Tongue (tissue), 2 donors: ENCODE measurements around the gene PMEPA1. TPM values are rescaled to one million over a fixed set of nuclear protein-coding genes. Genes with fewer than 3 reads are reported as not detected.

Experiments
- DNase-seq: peaks from one replicate; pipeline ENCODE4 v3.0.0-alpha.2; 2015
- total RNA-seq: library from RNA; depleted of rRNA; stranded (reverse); fragments of >200 nt; gene quantifications from one replicate; pipeline ENCODE4 v1.2.3, GENCODE V29; 2014

The PMEPA1 gene
- total RNA-seq, 1 donor from 2014 or later = 12.1 TPM

DNA sequence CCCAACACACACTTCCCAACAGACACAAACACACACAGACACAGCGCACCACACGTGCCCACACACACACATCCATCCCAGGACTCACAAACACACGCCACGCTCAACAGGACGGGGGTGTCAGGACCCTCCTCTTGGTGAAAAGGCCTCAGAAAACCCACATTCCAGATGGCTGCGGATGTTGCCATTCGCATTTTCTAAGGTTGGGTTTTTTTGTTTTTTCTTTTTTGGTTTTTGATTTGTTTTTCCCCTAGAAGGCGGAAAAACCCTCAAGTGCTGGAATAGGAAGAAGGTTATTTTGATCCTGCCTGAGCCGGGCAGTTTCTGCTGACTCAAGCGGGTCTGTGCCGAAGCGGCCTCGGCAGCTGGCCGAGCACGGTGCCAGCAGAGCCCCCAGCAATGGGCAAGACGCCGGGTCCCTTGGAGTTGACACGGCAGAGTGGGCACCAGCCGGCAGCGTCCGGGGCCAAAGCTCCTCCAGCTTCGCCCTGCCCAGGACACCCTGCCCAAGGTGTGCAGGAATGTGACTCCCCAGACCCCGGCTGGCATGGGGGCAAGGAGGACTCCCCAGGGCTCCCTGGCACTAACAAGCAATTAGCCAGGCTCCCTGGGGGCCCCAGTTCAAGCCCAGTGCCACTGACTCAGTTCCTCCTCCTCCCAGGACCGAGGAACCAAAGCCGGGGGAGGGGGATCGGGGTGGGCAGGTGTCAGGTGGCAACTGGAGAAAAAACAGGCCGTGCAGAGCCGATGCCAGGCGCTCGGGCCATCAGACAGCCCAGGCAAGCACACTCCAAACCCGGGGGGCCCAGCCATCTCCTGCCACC is 48.7 kb downstream of the PMEPA1 start:
- peak; percentile 69 for DNase-seq

DNA sequence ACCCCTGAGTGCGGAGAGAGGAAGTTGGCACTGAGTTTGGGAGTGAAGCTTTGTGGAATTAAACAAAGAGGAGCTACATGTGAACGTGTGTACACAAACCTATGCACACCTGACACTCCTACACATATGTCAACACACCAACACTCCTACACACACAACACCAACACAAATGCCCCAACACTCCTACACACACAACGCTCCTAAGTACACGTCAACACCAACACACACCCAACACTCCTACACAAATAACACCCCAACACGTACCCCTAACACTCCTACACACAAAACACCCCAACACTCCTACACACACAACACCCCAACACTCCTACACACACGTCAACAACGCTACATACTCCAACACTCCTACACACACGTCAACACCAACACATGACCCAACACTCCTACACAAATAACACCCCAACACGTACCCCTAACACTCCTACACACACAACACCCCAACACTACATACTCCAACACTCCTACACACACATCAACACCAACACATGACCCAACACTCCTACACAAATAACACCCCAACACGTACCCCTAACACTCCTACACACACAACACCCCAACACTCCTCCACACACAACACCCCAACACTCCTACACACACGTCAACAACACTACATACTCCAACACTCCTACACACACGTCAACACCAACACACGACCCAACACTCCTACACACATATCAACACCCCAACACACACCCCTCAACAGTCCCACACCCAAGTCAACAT is 49.5 kb downstream of the PMEPA1 start:
- DNase-seq = no peak

DNA sequence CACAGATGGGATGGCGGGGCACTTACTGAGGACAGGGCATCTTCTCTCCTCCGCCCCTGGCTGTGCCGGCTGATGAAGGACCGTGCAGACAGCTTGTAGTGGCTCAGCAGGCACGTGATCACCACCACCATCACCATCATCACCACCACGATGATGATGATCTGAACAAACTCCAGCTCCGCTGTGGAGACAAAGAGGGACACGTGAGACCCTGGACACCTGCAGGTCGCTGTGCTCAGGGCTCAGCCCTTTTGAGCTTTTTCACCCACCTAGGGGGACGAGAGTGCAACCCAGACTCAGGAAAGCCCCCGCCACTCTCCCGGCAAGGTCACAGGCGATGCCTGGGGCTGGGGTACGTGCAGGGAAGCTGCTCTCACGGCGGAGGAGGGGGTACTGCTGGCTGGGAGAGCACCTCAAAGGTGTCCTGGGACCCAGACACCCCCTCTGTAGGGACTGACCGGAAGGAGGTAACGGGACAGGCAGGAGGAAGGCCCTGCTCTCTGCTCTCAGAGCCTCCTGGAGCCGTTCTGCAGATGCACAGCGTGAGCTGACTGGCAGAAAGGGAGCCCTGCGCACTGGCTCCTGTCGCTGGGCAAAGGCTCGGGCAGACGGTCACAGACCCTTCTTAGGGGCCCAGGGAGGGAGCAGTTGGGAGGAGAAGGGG is 50.2 kb downstream of the PMEPA1 start:
- no peak for DNase-seq

DNA sequence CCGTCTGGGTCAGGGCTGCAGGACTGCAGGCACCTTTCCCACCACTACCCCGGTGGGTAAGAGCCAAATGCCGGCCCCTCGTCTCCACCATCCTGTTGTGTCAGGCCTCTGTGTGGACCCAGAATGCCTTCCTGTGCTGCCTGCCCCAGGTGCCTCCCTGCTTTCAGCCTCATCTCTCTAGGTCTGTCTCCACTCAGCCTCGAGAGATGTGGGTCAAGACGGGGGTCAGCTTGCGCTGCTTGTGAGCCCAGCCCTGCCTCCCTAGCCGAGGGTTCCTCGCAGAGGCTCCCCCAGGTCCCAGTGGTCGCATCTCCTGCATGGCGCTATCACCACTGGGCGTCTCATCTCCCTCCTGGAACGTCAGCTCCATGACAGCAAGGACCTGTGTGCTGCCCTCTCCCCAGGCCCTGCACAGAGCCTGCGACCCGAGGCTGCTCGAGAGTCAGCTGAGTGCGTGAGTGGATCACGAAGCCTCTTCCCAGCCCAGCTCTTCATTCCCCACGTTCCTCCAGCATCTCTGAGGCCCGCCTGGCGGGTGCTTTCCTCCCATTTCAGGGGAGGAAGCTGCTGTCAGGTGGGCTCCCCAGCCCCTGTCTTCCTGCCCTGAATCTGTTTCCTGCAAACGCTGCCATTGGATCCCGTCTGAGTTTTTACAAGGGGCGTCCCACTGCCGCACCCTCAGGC is 50.8 kb downstream of the PMEPA1 start:
- no peak for DNase-seq

DNA sequence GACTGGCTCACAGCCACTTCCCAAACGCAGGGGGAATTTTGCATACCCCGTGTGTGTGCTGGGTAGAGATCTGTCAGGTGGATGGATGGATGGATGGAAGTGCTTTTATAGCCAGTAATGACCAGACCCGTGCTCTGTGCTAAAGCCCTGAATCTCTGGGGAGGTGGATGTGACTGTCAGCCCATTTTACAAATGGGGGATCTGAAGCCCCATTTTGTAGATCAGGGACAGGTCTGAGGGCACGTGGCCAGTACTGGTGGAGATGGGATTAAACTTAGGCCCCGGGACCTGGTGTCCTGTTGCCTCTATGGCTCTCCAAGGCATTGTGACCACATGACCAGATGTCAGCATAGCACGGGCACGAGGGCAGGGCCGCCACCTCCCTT is 51.4 kb downstream of the PMEPA1 start:
- no peak for DNase-seq

DNA sequence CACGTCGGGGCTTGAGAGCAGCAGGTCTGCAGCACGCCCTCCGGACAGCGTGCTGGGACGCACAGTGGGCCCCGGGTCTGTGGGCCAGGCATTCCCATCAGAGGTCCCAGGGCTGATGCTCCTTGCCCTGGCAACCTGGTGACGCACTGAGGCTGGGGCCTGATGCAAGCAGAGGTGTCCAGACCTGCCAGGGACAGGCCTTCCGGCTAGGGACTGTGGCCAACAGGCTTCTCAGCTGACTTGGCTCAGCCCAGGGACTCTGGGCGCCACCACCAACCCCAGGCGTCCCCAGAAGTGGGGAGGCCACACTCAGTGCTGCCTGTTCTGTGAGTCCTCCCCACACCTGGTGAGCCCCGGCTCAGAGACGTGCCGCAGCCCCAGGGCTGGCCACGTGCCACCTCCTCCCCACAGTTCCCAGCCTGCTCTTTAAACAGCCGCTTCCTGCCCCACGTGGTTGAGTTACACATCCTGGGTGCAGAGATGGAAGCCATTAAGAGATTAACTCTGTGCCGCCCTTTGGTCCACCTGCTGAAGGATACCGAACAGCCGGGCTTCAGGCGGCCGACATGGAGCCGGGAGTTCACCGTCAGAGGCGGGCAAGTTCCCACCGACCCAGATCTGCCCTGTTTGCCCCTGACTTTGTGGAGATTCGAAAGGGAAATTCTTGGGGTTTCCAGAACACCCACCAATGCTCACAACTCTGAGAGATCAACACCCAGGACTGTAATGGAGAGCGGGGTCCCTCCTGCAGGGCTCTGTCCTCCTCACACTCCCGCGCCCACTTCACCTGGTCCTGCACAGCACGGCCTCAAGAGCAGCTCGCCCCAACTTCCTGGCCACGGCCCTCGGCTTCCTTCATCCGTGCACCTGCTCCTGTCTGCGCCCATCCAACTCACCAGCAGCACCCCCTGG is 52.0 kb downstream of the PMEPA1 start:
- DNase-seq = peak; percentile 44

DNA sequence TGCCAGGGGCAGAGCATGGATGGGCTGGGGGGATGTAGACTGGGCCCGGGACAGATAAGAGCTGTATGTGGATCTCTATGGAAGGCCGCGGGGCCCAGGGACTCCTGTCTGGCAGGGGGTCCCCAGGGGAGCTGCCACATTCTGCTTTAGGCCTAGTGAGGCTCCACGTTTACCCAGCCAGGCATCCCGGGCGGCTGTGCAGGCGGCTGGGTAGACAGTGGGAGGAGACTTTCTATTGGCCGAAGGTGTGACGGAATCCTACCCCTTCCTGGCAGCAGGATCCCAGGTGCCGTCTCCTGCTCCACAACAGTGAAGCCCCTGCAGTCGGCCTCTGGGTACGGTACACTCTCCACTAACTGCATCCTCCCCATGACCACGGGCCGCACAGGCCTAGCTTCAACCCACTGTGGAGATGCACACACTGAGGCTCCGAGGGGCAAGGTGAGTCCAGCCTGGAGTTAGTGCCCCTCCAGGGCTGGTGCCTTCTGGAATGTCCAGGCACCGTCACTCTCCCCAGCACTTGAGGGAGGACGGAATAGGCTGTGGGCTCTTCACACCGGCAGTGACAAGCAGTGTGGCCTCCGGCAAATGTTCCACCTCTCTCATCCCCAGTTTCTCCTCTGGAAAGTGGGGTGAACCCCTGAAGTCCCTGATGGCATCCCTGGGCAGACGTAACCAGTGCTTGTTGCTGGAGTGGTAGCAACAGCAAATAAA is 52.8 kb downstream of the PMEPA1 start:
- no peak for DNase-seq

DNA sequence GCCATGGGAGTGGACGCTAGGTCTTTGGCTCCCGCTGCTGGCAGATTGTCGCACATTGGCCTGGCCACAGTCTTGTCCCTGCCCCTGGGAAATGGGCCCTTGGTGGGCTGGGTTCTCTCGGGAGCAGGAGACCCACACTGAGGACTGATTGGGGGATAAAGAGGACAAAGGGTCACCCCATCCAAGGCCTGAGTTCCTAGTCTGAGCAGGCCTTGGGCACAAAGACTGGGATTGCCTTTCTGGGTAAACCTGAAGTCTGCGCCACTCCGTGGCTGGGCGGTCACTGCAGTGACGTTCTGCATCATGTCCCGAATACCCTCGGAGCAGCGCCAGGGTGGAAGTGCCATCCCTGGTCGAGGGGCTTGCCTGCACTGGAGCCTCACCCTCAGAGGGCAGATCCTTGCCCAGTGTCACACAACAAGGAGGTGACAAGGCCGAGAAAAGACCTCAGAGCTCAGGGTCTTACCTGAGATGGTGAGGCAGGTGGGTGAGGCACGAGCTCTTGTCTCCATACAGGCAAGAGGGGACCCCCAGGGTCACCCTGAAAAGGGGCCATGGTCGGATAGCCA is 53.5 kb downstream of the PMEPA1 start:
- DNase-seq = no peak

DNA sequence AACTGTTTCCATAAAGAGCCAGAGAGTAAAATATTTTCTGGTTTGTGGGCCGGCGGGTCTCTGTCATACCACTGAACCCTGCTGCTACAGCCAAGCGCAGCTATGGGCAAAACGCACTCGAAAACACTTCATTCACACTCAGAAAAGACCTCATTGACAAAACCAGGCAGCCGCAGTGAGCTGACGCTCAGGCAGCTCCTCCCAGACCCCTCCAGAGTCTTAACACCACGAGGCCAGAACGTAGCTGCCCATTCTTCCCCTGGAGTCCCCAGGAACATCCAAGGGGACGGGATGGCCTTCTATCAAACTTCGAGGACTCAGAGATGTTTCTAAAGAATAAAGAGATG is 54.0 kb downstream of the PMEPA1 start:
- DNase-seq = no peak

DNA sequence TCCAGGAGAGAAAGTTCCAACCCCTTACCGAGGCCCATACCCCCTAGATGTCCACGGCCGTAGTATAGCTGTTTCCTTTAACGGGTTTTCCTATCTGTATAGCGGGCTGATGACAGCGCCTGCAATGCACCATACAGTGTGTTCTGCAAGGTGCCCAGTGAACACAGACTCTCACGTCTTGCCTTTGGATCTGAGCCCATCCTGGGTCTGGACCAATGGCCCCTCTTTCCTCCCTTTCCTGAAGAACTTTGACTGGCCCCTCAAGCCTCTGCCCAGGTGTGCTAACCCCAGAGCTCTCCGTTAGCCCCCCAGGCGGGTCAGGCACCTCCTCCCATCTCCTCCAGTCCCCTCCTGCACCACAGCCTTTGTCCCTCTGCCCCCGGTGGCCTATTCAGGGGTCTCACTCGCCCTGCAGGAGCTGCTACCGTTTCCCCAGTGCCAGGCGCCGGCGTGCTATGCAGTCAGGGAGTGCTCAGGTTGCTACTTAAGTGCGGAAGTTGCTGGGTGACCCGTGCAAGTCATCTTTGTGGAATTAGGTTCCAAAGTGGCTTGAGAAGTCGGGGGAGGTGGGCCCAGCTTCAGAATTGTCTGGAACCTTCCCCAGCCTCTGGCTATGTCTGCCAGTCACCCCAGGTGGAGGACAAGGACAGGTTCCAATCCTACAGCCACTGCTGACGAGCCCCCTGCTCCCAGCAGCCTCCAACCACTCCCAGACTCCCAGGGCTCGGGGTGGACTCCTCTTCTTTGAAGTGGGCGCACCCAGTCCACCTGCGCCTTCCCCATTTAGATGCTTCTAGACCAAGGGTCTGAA is 54.6 kb downstream of the PMEPA1 start:
- no peak for DNase-seq

DNA sequence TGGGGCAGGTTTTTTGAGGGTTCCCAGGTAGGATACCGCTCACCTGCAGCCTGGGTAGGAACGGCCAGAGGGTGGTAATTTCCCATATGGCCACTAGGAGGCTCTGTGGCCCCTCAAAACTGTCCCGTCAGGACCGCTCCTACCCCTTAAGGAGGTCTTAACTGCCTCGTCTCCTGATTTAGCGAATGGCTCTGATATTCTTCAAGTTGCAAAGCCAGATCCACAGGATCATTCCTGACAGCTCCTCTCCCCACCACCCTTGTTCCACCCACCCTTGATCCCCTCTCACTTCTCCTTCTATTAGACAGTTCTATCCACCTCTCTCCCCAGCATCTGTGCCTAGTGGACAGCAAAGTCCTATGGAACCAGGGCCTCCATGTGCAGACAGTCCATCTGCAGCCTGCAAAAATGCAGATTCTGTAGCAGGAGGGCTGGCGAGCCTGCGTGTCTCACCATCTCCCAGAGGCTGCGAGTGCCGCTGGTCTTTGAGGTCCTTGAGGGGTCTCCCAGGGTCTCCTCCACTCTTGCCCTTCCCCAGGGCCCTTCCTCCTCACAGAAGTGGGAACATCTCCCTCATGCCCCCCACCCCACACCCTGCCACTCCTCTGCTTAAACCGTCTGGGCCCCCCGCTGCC is 55.3 kb downstream of the PMEPA1 start:
- DNase-seq = peak; percentile 84

DNA sequence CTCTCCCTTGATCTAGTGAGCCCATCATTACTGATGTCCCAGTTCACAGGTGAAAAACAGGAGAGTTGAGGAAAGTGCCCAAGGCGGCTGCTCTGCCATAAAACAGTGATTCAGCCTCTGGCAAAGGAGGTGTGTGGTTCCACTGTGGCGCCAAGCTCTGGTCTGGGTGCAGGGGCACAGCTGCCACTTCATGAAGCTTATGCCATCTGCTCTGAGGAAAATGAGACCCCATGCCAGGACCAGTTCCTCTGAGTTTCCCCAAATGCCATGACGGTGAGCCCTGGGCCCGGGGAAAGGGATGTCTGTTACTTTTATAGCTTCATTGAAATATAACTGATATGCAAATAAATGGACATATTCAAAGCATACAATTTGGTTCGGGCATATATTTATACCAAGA is 55.9 kb downstream of the PMEPA1 start:
- no peak for DNase-seq

DNA sequence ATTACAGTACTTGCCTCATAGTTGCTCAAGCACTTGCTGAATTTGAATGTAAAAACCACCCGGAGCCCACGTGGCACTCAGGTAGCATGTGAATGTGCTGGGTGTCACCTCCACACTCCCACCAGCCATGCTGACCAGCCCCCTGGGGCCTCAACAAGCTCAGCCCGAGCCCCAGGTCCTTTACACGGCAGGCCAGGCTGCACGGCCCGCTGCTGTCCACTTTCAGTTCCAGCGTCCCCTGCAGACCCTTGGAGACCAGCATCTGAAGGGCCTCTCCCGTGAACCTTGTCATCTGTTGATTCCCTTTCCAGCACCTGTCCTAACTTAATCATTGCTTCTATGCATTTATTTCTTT is 56.3 kb downstream of the PMEPA1 start:
- no peak for DNase-seq

DNA sequence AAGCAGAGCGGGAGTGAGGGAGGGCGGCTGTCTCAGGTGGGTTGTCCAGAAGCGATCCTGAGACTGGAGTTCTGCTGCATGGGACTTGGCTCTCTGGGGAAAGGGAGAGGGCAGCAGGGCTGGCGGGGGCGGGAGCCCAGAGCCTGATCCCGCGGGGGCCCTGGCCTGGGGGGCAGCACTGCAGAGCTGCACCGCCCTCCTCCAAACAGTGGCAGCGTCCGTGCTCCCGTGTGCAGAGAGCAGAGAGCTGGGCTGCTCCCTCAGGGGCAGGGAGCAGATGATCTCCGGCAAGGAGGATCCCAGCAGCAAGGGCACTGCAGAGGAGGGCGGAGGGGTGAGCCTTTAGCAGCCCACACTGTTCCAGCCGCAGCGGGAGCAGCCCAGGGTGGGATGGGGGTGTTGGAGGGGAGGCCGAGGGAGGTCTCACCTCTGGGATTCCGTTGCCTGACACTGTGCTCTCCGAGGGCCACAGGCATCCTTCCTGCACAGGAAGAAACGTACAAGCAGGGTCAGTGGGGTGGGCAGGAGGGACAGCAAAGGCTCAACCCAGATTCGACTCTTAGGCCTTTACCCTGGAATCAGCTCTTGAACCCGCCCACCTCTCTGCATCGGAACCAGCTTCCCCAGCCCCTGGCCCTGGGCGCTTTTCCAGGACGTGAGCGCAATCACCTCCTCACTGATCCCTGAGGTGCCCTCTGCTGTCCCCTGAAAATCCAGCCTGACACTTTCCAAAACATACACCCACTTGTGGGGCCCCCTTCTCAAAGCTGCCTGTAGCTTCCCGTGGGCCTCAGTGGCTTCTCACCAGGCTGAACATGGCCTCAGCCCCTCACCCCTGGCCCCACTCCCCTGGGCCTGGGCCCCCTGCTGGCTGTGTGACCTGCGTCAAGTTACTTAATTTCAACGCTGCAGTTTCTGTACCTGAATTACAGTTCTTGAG is 56.9 kb downstream of the PMEPA1 start:
- DNase-seq = no peak

DNA sequence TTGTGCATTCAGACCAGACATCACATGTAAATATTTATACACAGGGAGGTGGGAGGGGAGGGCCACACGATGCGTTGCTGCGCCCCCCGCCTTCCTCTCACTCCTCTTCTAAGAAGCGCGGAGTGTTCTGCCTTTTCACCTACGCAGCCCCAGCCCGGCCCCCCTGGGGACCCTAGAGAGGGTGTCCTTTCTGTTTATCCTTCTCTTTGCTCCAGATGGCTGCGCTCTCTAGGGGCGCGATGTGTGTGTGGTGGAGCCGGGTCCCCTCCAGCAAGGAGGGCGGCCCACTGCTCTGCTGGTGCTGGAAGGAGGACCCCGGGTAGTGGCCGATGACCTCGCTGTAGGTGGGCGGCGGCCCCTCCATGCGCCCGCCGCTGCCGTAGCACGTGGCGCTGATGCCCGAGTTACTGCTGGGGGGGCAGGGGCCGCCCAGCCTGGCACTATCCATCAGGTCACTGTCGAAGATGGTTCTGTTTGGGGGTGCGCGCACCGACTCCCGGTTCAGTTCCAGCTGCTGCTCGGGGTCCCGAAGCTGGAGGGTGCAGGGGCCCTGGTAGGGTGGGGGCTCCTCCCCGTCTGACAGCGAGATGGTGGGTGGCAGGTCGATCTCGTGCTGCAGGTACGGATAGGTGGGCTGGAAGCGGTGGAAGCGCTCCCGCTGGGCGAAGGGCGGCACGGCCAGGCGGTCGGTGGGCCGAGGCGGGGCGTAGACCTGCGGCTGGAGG is 57.8 kb downstream of the PMEPA1 start:
- no peak for DNase-seq

DNA sequence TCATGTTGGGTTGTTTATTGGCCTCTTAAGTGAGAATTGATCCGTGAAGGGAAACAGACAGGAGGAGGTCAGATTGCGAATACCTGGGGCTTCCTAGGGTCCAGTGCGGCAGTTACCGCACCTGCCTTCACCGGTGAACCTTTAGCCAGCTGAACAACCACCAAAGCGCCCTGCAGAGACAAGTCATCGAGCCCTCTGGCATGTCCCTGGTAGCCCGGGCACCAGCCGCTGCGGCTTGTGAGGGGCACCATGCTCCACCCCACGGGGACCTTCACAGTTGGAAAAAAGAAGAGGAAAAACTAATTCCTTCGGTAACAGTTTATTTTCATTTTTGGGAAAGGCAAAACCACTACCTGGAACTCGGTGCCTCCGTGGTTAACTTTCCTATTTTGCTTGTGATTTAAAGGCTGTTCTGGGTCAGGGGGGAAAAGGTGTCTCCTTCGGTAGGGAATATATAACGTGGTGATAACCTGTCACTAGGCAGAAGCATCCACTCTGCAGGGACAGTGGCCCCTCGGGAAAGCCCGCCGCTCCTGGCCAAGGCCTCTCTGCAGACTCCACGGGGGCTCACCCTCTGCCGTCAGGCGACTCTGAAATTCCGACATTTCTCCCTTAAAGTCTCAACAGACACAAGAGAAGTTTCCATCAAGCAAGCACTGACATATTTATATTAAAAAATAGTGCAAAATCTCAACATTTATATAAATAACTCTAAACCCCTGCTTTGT is 58.9 kb downstream of the PMEPA1 start:
- DNase-seq = no peak

DNA sequence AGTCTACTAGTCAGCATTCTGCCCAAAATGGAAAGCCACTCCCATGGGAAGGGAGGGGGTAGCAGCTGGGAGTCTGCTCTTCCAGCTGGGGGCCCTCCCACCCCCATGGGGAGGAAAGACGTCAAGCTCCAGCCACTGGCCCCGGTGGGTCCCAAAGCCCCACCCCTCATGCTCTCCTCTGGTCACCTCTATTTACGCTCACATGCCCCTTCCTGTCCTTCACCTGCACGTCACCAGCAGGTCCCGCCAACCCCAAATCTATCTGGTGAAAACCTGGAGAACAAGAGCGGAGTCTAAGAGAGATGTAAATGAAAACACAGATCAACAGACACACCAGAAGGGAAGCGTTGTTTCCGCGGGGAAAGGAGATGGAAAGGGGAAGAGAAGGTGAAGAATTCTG is 59.5 kb downstream of the PMEPA1 start:
- DNase-seq = no peak
